IMR-90 (cell line): ENCODE results near the gene PARD6G. TPM values are rescaled to one million over a fixed set of nuclear protein-coding genes. Genes with fewer than 3 reads are reported as not detected.

Source experiments
- ATAC-seq: fragments of 200-7000 bp; cut with Tn5 transposase; 2 replicates; pipeline ENCODE4 v1.9.1; 2020; ENCODE audit warnings: low read depth, mild to moderate bottlenecking, moderate library complexity
- BruUV-seq: library from RNA; stranded (reverse); fragments of 400-500 nt; replicated peaks from 2 replicates; lab custom pipeline; 2021; lab: Mats Ljungman, UMichigan
- CTCF ChIA-PET: fragments of 300-600 bp; formaldehyde crosslinking; extraction: SDS; loops from one replicate; lab custom pipeline; 2021; ENCODE audit warnings: antibody characterized with exemption; lab: Yijun Ruan, JAX
- POLR2A ChIA-PET: fragments of 300-600 bp; sonication (Branson Sonifier 250); formaldehyde crosslinking; loops from one replicate; lab custom pipeline; 2022; ENCODE audit warnings: antibody characterized with exemption; ENCODE audit not compliant: unreplicated experiment; lab: Charles Lee
- DNase-seq: peaks from one replicate; pipeline ENCODE4 v3.0.0; 2013
- H2AFZ ChIP-seq: replicated peaks from 2 replicates; pipeline ENCODE3; 2013; ENCODE audit warnings: low read length, mild to moderate bottlenecking; ENCODE audit not compliant: poor library complexity
- H2AK5ac ChIP-seq: 2 replicates; pipeline ENCODE4 v1.6.1; 2013; ENCODE audit warnings: low read depth, low read length, inconsistent platforms
- H2AK9ac ChIP-seq: replicated peaks from 2 replicates; pipeline ENCODE3; 2013; ENCODE audit warnings: mild to moderate bottlenecking, low read depth, low read length, moderate library complexity; ENCODE audit not compliant: poor library complexity
- H2BK120ac ChIP-seq: 2 replicates; pipeline ENCODE4 v1.6.1; 2013; ENCODE audit warnings: low read depth, low read length, inconsistent platforms
- H2BK15ac ChIP-seq: 3 replicates; pipeline ENCODE4 v1.6.1; 2013; ENCODE audit warnings: low read depth, low read length, inconsistent platforms
- H2BK20ac ChIP-seq: 2 replicates; pipeline ENCODE4 v1.6.1; 2013; ENCODE audit warnings: low read depth, mild to moderate bottlenecking, inconsistent platforms, low read length, moderate library complexity
- H2BK5ac ChIP-seq: 2 replicates; pipeline ENCODE4 v1.6.1; 2013; ENCODE audit warnings: mild to moderate bottlenecking, low read depth, low read length, inconsistent platforms; ENCODE audit not compliant: poor library complexity, severe bottlenecking
- H3K14ac ChIP-seq: replicated peaks from 2 replicates; pipeline ENCODE4 v1.6.1; 2013; ENCODE audit warnings: low read depth, low read length, inconsistent platforms
- H3K18ac ChIP-seq: 2 replicates; pipeline ENCODE4 v1.6.1; 2013; ENCODE audit warnings: low read depth, low read length, control low read depth
- H3K23ac ChIP-seq: 2 replicates; pipeline ENCODE4 v1.6.1; 2013; ENCODE audit warnings: low read depth, low read length, inconsistent platforms
- H3K27ac ChIP-seq: 2 replicates; pipeline ENCODE4 v1.5.1; 2013; ENCODE audit warnings: mild to moderate bottlenecking, control low read depth, low read length; ENCODE audit not compliant: insufficient read depth
- H3K27me3 ChIP-seq: 2 replicates; pipeline ENCODE4 v1.6.1; 2013; ENCODE audit warnings: low read length; ENCODE audit not compliant: control insufficient read depth, insufficient read depth
- H3K36me3 ChIP-seq: 2 replicates; pipeline ENCODE4 v1.6.1; 2013; ENCODE audit warnings: low read length, mixed read lengths; ENCODE audit not compliant: control insufficient read depth, insufficient read depth
- H3K4ac ChIP-seq: 2 replicates; pipeline ENCODE4 v1.6.1; 2013; ENCODE audit warnings: low read depth, low read length, inconsistent platforms
- H3K4me1 ChIP-seq: 2 replicates; pipeline ENCODE4 v1.6.1; 2013; ENCODE audit warnings: low read length, mixed read lengths; ENCODE audit not compliant: control insufficient read depth, insufficient read depth
- H3K4me2 ChIP-seq: 2 replicates; pipeline ENCODE4 v1.6.1; 2013; ENCODE audit warnings: low read depth, mild to moderate bottlenecking, control low read depth, low read length, moderate library complexity
- H3K4me3 ChIP-seq: 2 replicates; pipeline ENCODE4 v1.5.1; 2013; ENCODE audit warnings: low read depth, mild to moderate bottlenecking, control low read depth, low read length, moderate library complexity; ENCODE audit not compliant: insufficient read depth
- H3K56ac ChIP-seq: 2 replicates; pipeline ENCODE4 v1.6.1; 2013; ENCODE audit warnings: low read length, inconsistent platforms; ENCODE audit not compliant: insufficient read depth; ENCODE audit errors: extremely low read depth
- H3K79me1 ChIP-seq, 2 experiments: 2 replicates each; pipeline ENCODE4 v1.6.1; 2013; ENCODE audit warnings: low read length in 2 of 2, inconsistent platforms in 1 of 2, low read depth in 1 of 2
- H3K9ac ChIP-seq: 2 replicates; pipeline ENCODE4 v1.6.1; 2013; ENCODE audit warnings: low read depth, low read length, control low read depth
- H3K9me1 ChIP-seq: 2 replicates; pipeline ENCODE4 v1.6.1; 2013; ENCODE audit warnings: low read length, inconsistent platforms; ENCODE audit not compliant: insufficient read depth
- H3K9me3 ChIP-seq: 2 replicates; pipeline ENCODE4 v1.6.1; 2013; ENCODE audit warnings: low read length; ENCODE audit not compliant: control insufficient read depth, insufficient read depth
- H4K20me1 ChIP-seq: 2 replicates; pipeline ENCODE4 v1.6.1; 2013; ENCODE audit warnings: low read length, inconsistent platforms; ENCODE audit not compliant: insufficient read depth
- H4K5ac ChIP-seq: 2 replicates; pipeline ENCODE4 v1.6.1; 2013; ENCODE audit warnings: mild to moderate bottlenecking, low read depth, low read length, control low read depth
- H4K8ac ChIP-seq, 2 experiments: 2 replicates each; pipeline ENCODE4 v1.6.1; 2013; ENCODE audit warnings: low read depth in 2 of 2, low read length in 2 of 2, control low read depth in 1 of 2, inconsistent platforms in 1 of 2
- H4K91ac ChIP-seq: 2 replicates; pipeline ENCODE4 v1.6.1; 2013; ENCODE audit warnings: low read depth, low read length, inconsistent platforms; ENCODE audit not compliant: insufficient read depth
- FOS ChIP-seq: fragments of 150-350 bp; IDR thresholded peaks from 2 replicates; pipeline ENCODE4 v1.6.1; 2016; ENCODE audit warnings: low read depth, low read length
- MAFK ChIP-seq: IDR thresholded peaks from 2 replicates; pipeline ENCODE4 v1.6.1; 2012; ENCODE audit warnings: low read depth, low read length, improper control_type of control experiment
- MAZ ChIP-seq: IDR thresholded peaks from 2 replicates; pipeline ENCODE4 v1.6.1; 2012; ENCODE audit warnings: low read depth, mild to moderate bottlenecking, low read length, improper control_type of control experiment, moderate library complexity, borderline replicate concordance
- NFE2L2 ChIP-seq: fragments of 150-350 bp; IDR thresholded peaks from 2 replicates; pipeline ENCODE4 v1.6.1; 2016; ENCODE audit warnings: low read depth, mild to moderate bottlenecking, low read length
- RAD21 ChIP-seq: IDR thresholded peaks from 2 replicates; pipeline ENCODE4 v1.6.1; 2012; ENCODE audit warnings: low read length, improper control_type of control experiment
- WGBS, 2 experiments: methylation state at CpG; one replicate each; pipeline versions ENCODE4 v1.1.5 to v1.1.7; 2013; ENCODE audit warnings: missing lambda C conversion rate in 2 of 2; ENCODE audit not compliant: insufficient read length in 1 of 2; ENCODE audit errors: extremely low coverage in 2 of 2; 5-methylcytosine and 5-hydroxymethylcytosine counted together
- dilution Hi-C: fragments of 300-500 bp; cut with HindIII; formaldehyde crosslinking; loops from one replicate; pipeline ENCODE4 v1.14.3; 2018; ENCODE audit warnings: low sequenced_read_pairs; ENCODE audit not compliant: unreplicated experiment
- in situ Hi-C: fragments of 300-500 bp; cut with MboI; formaldehyde crosslinking; loops from 3 replicates; pipeline ENCODE4 v1.14.3; 2019; ENCODE audit warnings: low sequenced_read_pairs, inconsistent platforms, mixed read lengths
- intact Hi-C: fragments of 100-400 bp; cut with micrococcal nuclease; formaldehyde crosslinking; loops from 2 replicates; pipeline ENCODE4 v1.10.0; 2022
- polyA plus RNA-seq, 3 experiments: library from polyadenylated mRNA; depleted of rRNA; stranded (reverse); fragments of >200 nt; gene quantifications; 2 replicates each; pipeline ENCODE4 v1.2.3, GENCODE V29; 2012; ENCODE audit warnings: low replicate concordance in 1 of 3
- total RNA-seq: library from RNA; depleted of rRNA; stranded (reverse); fragments of >200 nt; gene quantifications from 2 replicates; pipeline ENCODE4 v1.2.3, GENCODE V29; 2012
- TF ChIP-seq, protein P1 (sequence below): fragments of 150-350 bp; IDR thresholded peaks from 2 replicates; pipeline ENCODE4 v1.6.1; 2016; ENCODE audit warnings: low read depth, mild to moderate bottlenecking, low read length, moderate library complexity, borderline replicate concordance

The PARD6G gene
- total and polyA plus RNA-seq, 2 of the 4 experiments (the other 2 are of a cell fraction): 2.5 to 4.6 TPM

DNA sequence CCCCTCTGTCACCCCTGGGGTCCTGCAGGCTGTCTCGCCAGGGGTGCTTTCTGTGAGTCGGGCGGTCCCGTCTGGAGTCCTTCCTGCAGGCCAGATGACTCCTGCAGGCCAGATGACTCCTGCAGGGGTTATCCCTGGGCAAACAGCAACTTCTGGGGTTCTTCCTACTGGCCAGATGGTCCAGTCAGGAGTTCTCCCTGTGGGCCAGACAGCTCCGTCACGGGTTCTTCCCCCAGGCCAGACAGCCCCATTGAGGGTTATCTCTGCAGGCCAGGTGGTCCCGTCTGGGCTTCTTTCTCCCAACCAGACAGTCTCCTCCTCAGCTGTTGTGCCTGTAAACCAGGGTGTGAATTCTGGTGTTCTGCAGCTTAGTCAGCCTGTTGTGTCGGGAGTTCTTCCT, 110.6 kb downstream of the PARD6G start:
- H4K8ac ChIP-seq: no peak overlapping the region
- H3K9ac ChIP-seq: no peak overlapping the region
- H3K23ac ChIP-seq: no peak overlapping the region
- in situ Hi-C loops (no loop called here), dilution Hi-C loops (no loop called here), intact Hi-C loops (no loop called here)
- H3K14ac ChIP-seq: no peak overlapping the region
- H2BK15ac ChIP-seq: no peak overlapping the region
- H4K91ac ChIP-seq: no peak overlapping the region
- no peak overlapping the region for H3K4me3 ChIP-seq
- no peak overlapping the region for H2BK20ac ChIP-seq
- peaks cover 44% of the 10 kb centered on the region for H3K36me3 ChIP-seq
- no peak overlapping the region for H3K27ac ChIP-seq
- H3K27me3 ChIP-seq: no peaks in the 10 kb centered on the region
- no peak overlapping the region for H2AFZ ChIP-seq
- peaks cover under 1% of the 10 kb centered on the region; the same call in 1 of the 2 replicates for H3K4me1 ChIP-seq
- peaks cover 44 to 54% of the 10 kb centered on the region in 2 experiments for H3K79me1 ChIP-seq
- peaks cover 10% of the 10 kb centered on the region; the same call in 1 of the 2 replicates for H3K9me1 ChIP-seq
- no peak for DNase-seq
- H4K5ac ChIP-seq: no peak overlapping the region
- H2AK5ac ChIP-seq: no peak overlapping the region
- no peak for TF ChIP-seq FOS
- no peak for TF ChIP-seq MAZ
- no peak for TF ChIP-seq MAFK
- no peak for TF ChIP-seq RAD21
- TF ChIP-seq, protein P1, sequence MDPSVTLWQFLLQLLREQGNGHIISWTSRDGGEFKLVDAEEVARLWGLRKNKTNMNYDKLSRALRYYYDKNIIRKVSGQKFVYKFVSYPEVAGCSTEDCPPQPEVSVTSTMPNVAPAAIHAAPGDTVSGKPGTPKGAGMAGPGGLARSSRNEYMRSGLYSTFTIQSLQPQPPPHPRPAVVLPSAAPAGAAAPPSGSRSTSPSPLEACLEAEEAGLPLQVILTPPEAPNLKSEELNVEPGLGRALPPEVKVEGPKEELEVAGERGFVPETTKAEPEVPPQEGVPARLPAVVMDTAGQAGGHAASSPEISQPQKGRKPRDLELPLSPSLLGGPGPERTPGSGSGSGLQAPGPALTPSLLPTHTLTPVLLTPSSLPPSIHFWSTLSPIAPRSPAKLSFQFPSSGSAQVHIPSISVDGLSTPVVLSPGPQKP: no peak
- no peak for TF ChIP-seq NFE2L2
- 83% methylated on average over 3 of the region's 8 CpGs; no CpG with 5 or more reads in 1 of the 2 experiments for WGBS, 2 experiments
- no peak for ATAC-seq
- ChIA-PET CTCF (no interaction called here), POLR2A (interaction anchor here (0.5 kb wide), 1 partner anchor 10 kb away, joined by 3 read pairs; no protein-coding TSS in a partner anchor)
- no peaks in the 10 kb centered on the region; the same call in 1 of the 2 replicates for H4K20me1 ChIP-seq
- H2BK5ac ChIP-seq: no peak overlapping the region
- H3K18ac ChIP-seq: no peak overlapping the region
- H3K4ac ChIP-seq: no peak overlapping the region
- no peak overlapping the region for H3K56ac ChIP-seq
- H3K4me2 ChIP-seq: no peak overlapping the region
- H3K9me3 ChIP-seq: no peaks in the 10 kb centered on the region
- H2AK9ac ChIP-seq: no peak overlapping the region
- BruUV-seq: no TSS peak
- H2BK120ac ChIP-seq: no peak overlapping the region
